H7 (cell line): ENCODE measurements around the gene GAS7. TPM values are rescaled to one million over a fixed set of nuclear protein-coding genes. Genes with fewer than 3 reads are reported as not detected.

Source experiments
- DNase-seq: peaks from one replicate; pipeline ENCODE4 v3.0.0; 2012
- H3K27me3 ChIP-seq: 2 replicates; pipeline ENCODE4 v1.6.0; 2011; ENCODE audit warnings: mild to moderate bottlenecking, low read length; ENCODE audit not compliant: control insufficient read depth, insufficient read depth
- H3K36me3 ChIP-seq: replicated peaks from 2 replicates; pipeline ENCODE4 v1.5.1; 2011; ENCODE audit warnings: low read length; ENCODE audit not compliant: control insufficient read depth, insufficient read depth
- H3K4me3 ChIP-seq: 2 replicates; pipeline ENCODE4 v1.5.1; 2011; ENCODE audit warnings: low read depth, mild to moderate bottlenecking, control low read depth, low read length, moderate library complexity; ENCODE audit not compliant: insufficient read depth
- total RNA-seq: library from RNA; depleted of rRNA; stranded (reverse); fragments of >200 nt; shearing (Covaris generic); gene quantifications from 2 replicates; pipeline ENCODE4 v1.2.3, GENCODE V29; 2014

Gene GAS7
- total RNA-seq, 1 experiment from 2014 or later: 4.2 TPM

- no peak overlapping the region for H3K4me3 ChIP-seq
- DNase-seq: no peak
Measured at GRCh38 chr17:10082795-10083194, 115.6 kb downstream of the GAS7 start.

GRCh38 chr17:10081571-10082169, 116.7 kb downstream of the GAS7 start:
- Histone ChIP-seq H3K36me3 (no peaks in the 10 kb centered on the region), H3K27me3 (no peaks in the 10 kb centered on the region), H3K4me3 (no peak overlapping the region)
- no peak for DNase-seq

More at GRCh38 chr17:10082795-10083194, 115.6 kb downstream of the GAS7 start:
- H3K27me3 ChIP-seq: no peaks in the 10 kb centered on the region
- no peaks in the 10 kb centered on the region for H3K36me3 ChIP-seq

DNA sequence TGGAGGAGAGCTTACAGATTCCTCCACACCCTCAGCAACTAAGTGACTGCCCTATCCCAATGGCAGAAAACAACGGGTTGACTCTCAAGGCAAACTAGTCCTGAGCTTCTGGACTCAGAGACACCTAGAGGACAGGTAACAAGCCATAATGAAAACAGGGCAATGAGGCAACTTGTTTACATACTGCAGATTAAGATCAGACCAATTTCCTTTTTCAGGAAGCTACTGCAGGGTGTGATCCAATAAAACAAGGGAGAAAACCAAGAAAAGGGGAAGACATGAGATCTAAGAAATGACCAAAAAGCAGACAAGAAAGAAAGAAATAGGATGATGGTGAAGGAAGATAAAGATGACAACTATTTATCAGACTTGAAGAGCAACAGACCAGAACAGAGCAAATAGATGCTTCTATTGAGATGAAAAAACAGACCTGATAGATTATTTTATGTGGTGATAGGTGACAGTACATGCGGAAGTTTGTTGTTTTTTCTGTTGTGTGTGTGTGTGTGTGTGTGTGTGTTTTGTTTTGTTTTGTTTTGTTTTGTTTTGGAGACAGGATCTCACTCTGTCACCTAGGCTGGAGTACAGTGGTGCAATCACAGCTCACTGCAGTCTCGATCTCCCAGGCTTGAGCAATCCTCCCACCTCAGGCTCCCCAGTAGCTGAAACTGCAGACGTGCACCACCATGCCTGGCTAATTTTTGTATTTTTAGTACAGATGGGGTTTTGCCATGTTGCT, 120.7 kb downstream of the GAS7 start:
- DNase-seq: no peak
- Histone ChIP-seq H3K4me3 (no peak overlapping the region), H3K36me3 (no peaks in the 10 kb centered on the region), H3K27me3 (no peaks in the 10 kb centered on the region)

DNA sequence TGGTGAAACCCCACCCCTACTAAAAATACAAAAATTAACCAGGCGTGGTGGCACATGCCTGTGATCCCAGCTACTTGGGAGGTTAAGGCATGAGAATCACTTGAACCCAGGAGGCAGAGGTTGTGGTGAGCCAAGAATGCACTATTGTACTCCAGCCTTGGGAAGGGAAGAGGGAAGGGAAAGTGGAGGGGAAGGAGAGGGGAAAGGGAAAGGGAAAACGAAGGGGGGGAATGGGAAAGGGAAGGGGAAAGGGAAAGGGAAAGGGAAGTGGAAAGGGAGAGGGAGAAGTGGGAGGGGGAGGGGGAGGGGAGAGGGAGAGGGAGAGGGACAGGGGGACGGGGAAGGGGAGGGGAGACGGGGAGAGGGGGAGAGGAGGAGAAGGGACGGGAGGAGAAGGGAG, 122.5 kb downstream of the GAS7 start:
- Histone ChIP-seq H3K4me3 (no peak overlapping the region), H3K27me3 (no peaks in the 10 kb centered on the region), H3K36me3 (no peaks in the 10 kb centered on the region)
- no peak for DNase-seq

DNA sequence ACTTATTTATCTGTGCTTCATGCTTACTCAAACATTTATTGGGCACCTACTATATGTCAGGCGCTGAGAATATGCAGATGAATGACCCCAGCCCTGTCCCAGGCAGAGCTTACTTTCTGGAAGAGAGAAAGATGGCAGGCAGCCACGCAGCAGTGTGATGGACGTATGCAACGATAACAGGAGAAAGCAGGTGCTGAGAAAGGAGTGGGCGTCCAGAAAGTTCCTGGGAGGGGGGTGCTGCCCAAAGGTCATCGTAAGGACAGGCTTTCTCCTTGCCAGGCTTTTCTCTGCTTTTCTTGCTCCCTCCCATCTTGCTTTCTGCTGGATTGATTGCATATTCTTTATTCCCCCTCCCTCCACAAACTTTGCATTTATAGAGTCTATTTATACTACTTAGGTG, 124.5 kb downstream of the GAS7 start:
- no peak for DNase-seq
- no peak overlapping the region for H3K4me3 ChIP-seq
- no peaks in the 10 kb centered on the region for H3K36me3 ChIP-seq
- H3K27me3 ChIP-seq: no peaks in the 10 kb centered on the region

GRCh38 chr17:10072556-10073425, 125.6 kb downstream of the GAS7 start:
- no peak for DNase-seq
- Histone ChIP-seq H3K36me3 (no peaks in the 10 kb centered on the region), H3K4me3 (no peak overlapping the region), H3K27me3 (no peaks in the 10 kb centered on the region)

- DNase-seq: no peak
- no peaks in the 10 kb centered on the region for H3K36me3 ChIP-seq
- H3K27me3 ChIP-seq: no peaks in the 10 kb centered on the region
- H3K4me3 ChIP-seq: no peak overlapping the region
Measured at GRCh38 chr17:10072086-10072485, 126.3 kb downstream of the GAS7 start.

- H3K4me3 ChIP-seq: no peak overlapping the region
- H3K27me3 ChIP-seq: no peaks in the 10 kb centered on the region
- DNase-seq: no peak
- no peaks in the 10 kb centered on the region for H3K36me3 ChIP-seq
Measured at GRCh38 chr17:10071141-10071540, 127.3 kb downstream of the GAS7 start.

- Histone ChIP-seq H3K36me3 (no peaks in the 10 kb centered on the region), H3K27me3 (no peaks in the 10 kb centered on the region), H3K4me3 (no peak overlapping the region)
- no peak for DNase-seq
Measured at GRCh38 chr17:10070690-10071089, 127.7 kb downstream of the GAS7 start.

GRCh38 chr17:10069301-10069700, 129.1 kb downstream of the GAS7 start:
- no peak for DNase-seq
- Histone ChIP-seq H3K4me3 (no peak overlapping the region), H3K36me3 (no peaks in the 10 kb centered on the region), H3K27me3 (no peaks in the 10 kb centered on the region)

- Histone ChIP-seq H3K4me3 (no peak overlapping the region), H3K36me3 (no peaks in the 10 kb centered on the region)
- no peak for DNase-seq
Measured at GRCh38 chr17:10067446-10068143, 130.8 kb downstream of the GAS7 start.

DNA sequence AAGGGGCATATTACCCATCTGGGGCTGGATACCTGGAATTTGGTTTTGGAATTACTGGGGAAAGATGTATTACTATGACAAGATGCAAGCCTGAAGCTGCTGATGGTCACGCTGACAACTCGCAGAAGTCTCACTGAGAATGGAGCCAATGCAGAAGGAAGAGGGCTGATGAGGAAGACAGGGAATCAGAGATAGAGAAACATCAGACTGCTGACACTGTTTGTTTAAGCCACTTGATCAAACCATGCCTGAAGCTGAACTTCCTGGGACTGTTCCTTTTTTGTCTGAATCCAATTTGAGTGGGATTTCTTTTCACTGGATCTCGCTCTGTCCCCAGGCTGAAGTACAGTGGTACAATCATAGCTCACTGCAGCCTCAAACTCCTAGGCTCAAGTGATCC, 133.9 kb downstream of the GAS7 start:
- Histone ChIP-seq H3K27me3 (no peaks in the 10 kb centered on the region), H3K4me3 (no peak overlapping the region), H3K36me3 (no peaks in the 10 kb centered on the region)
- DNase-seq: no peak

More at GRCh38 chr17:10067446-10068143, 130.8 kb downstream of the GAS7 start:
- no peaks in the 10 kb centered on the region for H3K27me3 ChIP-seq

DNA sequence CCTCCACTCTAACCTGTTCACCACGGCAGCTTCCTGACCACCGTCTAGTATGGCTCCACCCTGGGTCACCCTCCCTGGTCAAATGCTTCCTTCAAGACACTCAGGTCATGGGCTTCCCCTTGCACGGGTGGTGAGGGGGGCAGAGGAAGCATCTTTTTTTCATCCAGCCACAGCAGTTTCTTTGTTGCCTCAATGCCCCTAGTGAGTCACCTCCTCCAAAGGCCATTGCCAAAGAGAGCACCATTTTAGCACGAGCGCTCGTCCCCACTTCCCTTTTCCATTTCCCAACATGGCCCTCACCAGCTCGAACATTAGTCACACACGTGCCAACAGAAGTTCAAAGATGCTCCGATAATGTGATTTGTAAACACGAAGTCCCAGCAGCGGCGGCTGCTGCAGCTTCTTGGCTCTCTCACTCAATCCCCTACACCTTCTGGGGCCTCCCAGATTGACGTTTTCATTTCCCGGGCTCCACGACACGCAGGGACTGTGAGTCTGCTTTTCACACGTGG, 134.6 kb downstream of the GAS7 start:
- no peaks in the 10 kb centered on the region for H3K36me3 ChIP-seq
- no peak overlapping the region for H3K4me3 ChIP-seq
- H3K27me3 ChIP-seq: no peaks in the 10 kb centered on the region
- DNase-seq: peak; percentile 6

DNA sequence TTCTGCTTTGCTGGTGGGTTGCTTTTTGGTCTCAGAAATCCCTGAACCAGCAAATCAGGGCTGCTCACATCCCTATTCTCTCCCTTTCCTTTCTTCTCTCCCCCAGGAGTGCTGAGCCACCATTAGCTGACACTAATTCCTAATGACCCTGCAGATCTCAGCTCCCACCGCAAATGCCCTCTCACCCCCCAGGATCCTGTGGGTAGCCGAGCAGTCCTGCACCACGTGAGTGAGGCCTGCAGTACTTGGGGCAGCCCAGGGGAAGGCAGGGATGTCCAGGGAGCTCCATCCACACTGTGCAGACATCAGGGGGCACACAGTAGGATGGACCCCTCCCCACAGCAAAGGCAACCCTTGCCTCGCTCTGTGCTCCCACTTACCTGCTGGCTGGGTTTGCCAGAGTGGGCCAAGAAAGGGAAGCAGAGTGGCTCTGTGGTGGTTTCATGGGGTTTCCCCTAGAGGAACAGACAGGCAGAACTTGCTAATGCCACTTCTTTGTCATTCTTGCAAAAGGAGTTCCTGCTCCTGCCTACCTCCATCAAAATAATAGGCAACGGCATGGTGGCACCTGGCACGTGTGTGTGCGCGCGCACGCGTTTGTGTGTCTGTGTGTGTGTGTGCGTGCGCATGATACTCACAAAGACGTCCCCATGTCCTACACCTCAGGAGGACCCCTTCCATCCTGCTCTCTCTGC, 135.6 kb downstream of the GAS7 start:
- peak; percentile 36 for DNase-seq
- Histone ChIP-seq H3K4me3 (no peak overlapping the region), H3K36me3 (no peaks in the 10 kb centered on the region), H3K27me3 (no peaks in the 10 kb centered on the region)
